Glutamatergic neuron (in vitro differentiated cells): ENCODE results near the gene PIGO. TPM values are rescaled to one million over a fixed set of nuclear protein-coding genes. Genes with fewer than 3 reads are reported as not detected.

Source experiments
- DNase-seq: peaks from one replicate; pipeline ENCODE4 v3.0.0; 2022
- H3K27ac Mint-ChIP-seq: one replicate; pipeline ENCODE4 v1.8.0; 2020; ENCODE audit warnings: mild to moderate bottlenecking, mixed read lengths, inconsistent platforms; ENCODE audit not compliant: unreplicated experiment
- H3K27me3 Mint-ChIP-seq: one replicate; pipeline ENCODE4 v1.8.0; 2020; ENCODE audit warnings: mild to moderate bottlenecking, moderate library complexity, mixed read lengths, inconsistent platforms; ENCODE audit not compliant: unreplicated experiment
- H3K36me3 Mint-ChIP-seq: one replicate; pipeline ENCODE4 v1.8.0; 2020; ENCODE audit warnings: mild to moderate bottlenecking, mixed read lengths, inconsistent platforms; ENCODE audit not compliant: unreplicated experiment
- H3K4me1 Mint-ChIP-seq: one replicate; pipeline ENCODE4 v1.8.0; 2020; ENCODE audit warnings: mild to moderate bottlenecking, low read depth, mixed read lengths, inconsistent platforms; ENCODE audit not compliant: unreplicated experiment
- H3K4me3 Mint-ChIP-seq: one replicate; pipeline ENCODE4 v1.8.0; 2020; ENCODE audit warnings: mild to moderate bottlenecking, mixed read lengths, inconsistent platforms; ENCODE audit not compliant: unreplicated experiment
- H3K9me3 Mint-ChIP-seq: one replicate; pipeline ENCODE4 v1.8.0; 2020; ENCODE audit warnings: mild to moderate bottlenecking, moderate library complexity, mixed read lengths, inconsistent platforms; ENCODE audit not compliant: unreplicated experiment
- total RNA-seq: library from RNA; stranded (reverse); fragmentation: NEBNext Ultra II Directional; extraction: Animal tissue kit (Norgen Biotek cat#: 25700); gene quantifications from one replicate; pipeline ENCODE4 v1.2.1, GENCODE V29; 2021; ENCODE audit not compliant: unreplicated experiment
- TF ChIP-seq, protein P1 (sequence below): fragments of 200-600 bp; sonication (generic); IDR thresholded peaks from one replicate; pipeline ENCODE4 v1.5.0; 2021; ENCODE audit not compliant: partially characterized antibody, unreplicated experiment

Gene PIGO
- total RNA-seq, 1 donor from 2014 or later = 19.0 TPM

DNA sequence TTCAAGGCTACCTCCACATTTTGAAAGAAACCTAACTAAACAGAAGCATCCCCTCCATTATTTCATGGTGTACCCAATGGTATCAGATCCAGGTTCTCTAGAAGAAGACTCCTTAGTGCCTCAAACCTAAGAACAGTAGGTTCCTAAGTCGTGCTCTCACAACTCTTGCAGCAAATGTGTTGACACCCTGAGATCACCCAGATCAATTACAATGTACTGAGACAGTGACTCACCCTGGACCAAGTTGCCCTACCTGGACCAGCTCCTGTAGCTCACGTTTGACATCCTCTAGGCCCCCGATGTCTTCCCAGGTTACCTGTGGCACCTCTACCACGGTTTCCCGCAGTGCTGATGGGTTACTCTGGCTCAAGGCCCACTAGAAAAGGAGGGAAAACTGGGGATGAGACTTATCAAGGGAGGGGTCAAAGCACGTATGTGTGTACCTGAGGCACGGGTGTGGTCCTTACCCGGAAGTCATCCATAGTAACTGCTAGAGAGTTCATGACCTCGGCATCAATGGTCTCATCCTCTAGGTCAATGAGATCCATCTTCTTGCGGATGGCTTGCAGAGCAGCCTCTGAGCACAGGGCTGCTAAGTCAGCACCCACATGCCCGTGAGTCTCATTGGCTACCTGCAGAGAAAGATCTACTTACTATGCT, 35.7 kb downstream of the PIGO start:
- Mint-ChIP-seq H3K27ac (no peak overlapping the region), H3K4me1 (no peaks in the 10 kb centered on the region), H3K4me3 (no peak overlapping the region), H3K9me3 (no peaks in the 10 kb centered on the region), H3K27me3 (no peaks in the 10 kb centered on the region), H3K36me3 (peaks cover 9% of the 10 kb centered on the region)
- no peak for DNase-seq
- TF ChIP-seq, protein P1, sequence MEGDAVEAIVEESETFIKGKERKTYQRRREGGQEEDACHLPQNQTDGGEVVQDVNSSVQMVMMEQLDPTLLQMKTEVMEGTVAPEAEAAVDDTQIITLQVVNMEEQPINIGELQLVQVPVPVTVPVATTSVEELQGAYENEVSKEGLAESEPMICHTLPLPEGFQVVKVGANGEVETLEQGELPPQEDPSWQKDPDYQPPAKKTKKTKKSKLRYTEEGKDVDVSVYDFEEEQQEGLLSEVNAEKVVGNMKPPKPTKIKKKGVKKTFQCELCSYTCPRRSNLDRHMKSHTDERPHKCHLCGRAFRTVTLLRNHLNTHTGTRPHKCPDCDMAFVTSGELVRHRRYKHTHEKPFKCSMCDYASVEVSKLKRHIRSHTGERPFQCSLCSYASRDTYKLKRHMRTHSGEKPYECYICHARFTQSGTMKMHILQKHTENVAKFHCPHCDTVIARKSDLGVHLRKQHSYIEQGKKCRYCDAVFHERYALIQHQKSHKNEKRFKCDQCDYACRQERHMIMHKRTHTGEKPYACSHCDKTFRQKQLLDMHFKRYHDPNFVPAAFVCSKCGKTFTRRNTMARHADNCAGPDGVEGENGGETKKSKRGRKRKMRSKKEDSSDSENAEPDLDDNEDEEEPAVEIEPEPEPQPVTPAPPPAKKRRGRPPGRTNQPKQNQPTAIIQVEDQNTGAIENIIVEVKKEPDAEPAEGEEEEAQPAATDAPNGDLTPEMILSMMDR = no peak

DNA sequence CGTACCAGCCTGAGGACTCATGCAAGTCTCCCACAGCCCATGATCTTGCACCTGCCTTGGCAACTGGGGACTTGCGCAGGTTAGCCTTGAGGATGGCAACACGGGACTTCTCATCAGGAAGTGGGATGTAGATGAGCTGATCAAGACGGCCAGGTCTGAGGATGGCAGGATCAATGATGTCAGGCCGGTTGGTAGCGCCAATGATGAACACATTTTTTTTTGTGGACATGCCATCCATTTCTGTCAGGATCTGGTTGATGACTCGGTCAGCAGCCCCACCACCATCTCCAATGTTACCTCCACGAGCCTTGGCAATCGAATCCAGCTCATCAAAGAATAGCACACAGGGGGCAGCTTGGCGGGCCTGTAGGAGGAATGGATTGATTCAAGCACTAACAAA, 37.0 kb downstream of the PIGO start:
- no peaks in the 10 kb centered on the region for H3K27me3 Mint-ChIP-seq
- TF ChIP-seq, protein P1 = no peak
- no peak overlapping the region for H3K27ac Mint-ChIP-seq
- DNase-seq = no peak
- H3K4me1 Mint-ChIP-seq = no peaks in the 10 kb centered on the region
- H3K36me3 Mint-ChIP-seq = peaks cover 9% of the 10 kb centered on the region
- H3K9me3 Mint-ChIP-seq = no peaks in the 10 kb centered on the region
- no peak overlapping the region for H3K4me3 Mint-ChIP-seq

DNA sequence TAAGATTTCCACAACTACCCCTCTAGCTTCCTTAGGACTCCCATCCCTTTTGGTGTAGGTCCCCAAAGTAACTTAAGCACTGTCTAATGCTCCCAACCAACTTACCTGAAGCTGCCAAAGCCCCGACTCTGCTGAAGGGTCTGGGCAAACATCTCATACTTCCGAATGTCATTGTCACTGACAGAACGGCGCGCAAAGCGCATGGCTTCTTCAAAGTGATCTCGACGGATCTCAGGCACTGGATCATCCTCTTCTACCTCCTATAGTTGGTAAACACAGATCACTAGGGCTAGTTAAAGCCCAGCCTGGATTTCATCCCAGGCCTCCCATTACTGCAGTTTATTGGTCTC, 39.1 kb downstream of the PIGO start:
- Mint-ChIP-seq H3K36me3 (peaks cover 4% of the 10 kb centered on the region), H3K4me3 (no peak overlapping the region), H3K27ac (no peak overlapping the region), H3K9me3 (peaks cover 2% of the 10 kb centered on the region), H3K27me3 (no peaks in the 10 kb centered on the region), H3K4me1 (no peaks in the 10 kb centered on the region)
- DNase-seq = no peak
- TF ChIP-seq, protein P1 = no peak

DNA sequence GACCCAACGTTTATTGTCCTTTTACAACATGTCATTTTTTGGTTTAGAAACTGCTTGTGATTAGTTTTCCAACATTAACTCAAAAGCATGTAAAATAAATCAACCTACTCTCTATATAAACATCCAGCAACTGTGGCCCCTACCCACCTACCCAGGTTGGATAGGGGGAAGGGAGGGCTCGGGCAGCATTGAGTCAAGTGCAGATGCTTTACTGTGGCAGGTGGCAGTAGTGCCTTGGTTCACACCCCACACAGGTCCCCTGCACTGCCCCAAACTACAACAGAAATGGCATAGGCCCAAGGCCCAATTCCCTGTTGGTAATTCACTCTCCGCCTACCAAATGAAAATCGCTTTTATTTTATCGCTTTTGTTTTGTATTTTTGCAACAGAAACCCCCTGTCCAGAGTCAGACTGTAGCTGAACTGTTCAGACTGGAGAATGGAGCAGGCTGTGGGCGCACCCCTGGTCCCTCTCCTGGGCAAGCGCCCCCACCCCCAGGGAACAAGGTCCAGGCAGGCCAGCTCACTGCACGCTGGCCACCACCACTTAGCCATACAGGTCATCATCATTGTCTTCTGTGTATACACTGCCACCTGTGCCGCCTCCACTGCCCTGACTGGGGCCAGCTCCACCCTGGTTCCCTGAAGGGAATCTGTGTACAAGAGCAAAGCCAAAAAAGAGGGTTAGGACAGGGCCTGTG, 39.7 kb downstream of the PIGO start:
- Mint-ChIP-seq H3K27me3 (no peaks in the 10 kb centered on the region), H3K4me1 (no peaks in the 10 kb centered on the region), H3K27ac (no peak overlapping the region), H3K36me3 (peaks cover 4% of the 10 kb centered on the region), H3K9me3 (peaks cover 2% of the 10 kb centered on the region), H3K4me3 (no peak overlapping the region)
- DNase-seq = no peak
- TF ChIP-seq, protein P1 = no peak
